Stimulated activated CD4-positive, alpha-beta T cell treated with anti-CD3 and anti-CD28 coated beads, Interleukin-1b, Interleukin-23, amount 100 ng/mL, for 24 hours (primary cell): Measurements from ENCODE around the gene KAT6B.

Experiments used
- DNase-seq, 4 experiments: peaks; one replicate each; pipeline ENCODE4 v3.0.0-alpha.2; 2020; ENCODE audit warnings: low read depth in 4 of 4, low spot score in 1 of 4

Gene KAT6B

DNA sequence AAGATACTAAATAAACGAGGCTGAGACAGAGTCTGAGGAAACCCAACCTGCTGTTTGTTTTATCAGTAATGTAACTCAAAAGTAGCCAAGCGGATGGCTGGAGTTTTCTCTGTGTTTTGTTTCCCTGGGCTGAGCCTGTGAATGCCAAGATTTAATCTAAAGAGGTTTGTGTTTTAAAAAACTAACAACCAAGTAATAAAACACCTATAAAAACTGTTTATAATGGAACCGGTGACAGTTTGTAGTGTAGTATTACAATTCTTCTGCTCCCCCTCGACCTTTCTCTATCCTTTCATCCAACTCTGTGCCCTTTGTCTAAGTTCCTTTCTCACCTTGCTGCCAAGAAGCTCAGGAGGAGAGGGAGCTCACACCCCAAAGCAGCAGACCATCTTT lies 2.6 kb upstream of the KAT6B start:
- no peak for DNase-seq

DNA sequence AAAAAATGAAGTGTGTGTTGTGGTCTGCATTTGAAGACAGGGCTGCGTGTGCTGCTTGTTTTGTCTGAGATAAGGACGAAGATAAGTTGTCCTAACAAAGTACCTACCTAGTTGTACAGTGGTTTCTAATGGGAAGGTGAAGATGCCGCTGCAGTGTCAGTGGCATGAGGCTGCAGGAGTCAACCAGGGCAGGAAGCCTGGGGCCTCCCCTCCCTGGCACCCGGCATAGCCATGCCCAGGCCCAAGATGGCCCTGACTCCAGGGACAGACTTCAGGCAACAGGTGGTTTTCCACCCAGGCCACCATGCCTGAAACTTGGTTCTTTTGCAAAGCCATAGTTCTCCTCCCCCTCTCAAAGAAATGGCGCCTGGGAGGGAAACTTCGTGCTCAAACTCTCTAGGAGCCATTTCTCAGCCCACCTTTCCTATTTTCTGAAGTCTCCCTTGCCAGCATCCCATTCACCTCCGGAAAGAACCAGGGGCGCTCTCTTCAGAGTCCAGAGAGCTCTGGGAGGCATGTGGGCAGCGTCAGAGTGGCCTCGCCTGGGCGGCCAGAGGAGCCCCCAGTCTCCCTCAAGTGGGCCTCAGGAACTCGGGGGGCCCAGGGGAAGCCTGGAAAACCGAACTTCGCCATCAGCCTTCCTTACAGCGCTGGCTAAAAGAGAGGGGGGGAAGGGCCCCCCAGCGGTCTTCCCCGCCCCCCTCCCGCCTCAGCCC lies 2.1 kb upstream of the KAT6B start:
- peak in 2 of 4 experiments; percentile 2 to 7 for DNase-seq

DNA sequence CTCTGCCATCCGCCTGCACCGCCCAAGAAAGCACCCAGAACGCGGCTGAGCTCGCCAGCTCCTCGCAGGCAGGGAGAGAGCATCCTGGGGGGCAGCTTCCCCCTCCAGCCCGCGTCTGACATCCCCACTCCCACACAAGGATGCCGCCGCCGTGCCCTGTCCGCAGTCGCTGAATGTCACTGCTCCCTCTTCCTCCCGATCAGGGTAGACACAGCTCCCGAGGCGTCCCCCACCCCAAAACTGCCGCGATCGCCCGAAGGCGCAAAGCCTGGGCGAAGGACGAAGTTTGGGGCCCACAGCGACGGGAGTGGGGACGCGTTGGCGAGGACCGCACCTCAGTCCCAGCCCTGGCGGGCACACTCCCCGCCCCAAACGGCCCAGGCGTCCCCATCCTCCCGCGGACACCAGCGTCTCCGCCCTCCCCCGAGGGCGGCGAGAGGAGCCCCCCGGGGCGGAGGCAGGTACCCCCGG lies 1.5 kb upstream of the KAT6B start:
- peak; percentile 20 to 25 (median 22) for DNase-seq

- peak in 3 of 4 experiments; percentile 2 to 25 (median 25) for DNase-seq
Measured at GRCh38 chr10:74825371-74826141, 844 bp upstream of the KAT6B start.

GRCh38 chr10:74827045-74827441 lies 643 bp downstream of the KAT6B start:
- DNase-seq, result no peak

DNA sequence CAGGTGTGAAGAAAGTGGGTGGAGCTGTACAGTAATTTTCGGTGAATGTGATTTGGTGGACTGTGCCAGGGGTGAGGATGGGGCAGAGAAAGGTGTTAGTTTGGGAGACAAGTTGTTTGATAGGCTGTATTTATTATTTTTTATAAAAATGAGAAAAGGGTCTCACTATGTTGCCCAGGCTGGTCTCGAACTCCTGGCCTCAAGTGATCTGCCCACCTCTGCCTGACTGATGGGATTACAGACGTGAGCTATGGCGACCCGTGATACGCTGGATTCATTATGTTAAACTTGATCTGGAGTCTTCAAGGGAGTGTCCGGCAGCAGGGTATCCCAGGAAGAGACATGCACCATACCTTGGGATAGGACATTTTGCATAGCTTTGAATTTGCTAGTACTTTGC lies 1.3 kb downstream of the KAT6B start:
- no peak for DNase-seq

GRCh38 chr10:74828946-74829345 lies 2.5 kb downstream of the KAT6B start:
- no peak for DNase-seq

- no peak for DNase-seq
Measured at GRCh38 chr10:74831518-74832120, 5.2 kb downstream of the KAT6B start.

GRCh38 chr10:74835963-74836362 lies 9.6 kb downstream of the KAT6B start:
- no peak for DNase-seq

- DNase-seq, result no peak
Measured at GRCh38 chr10:74836877-74837276, 10.5 kb downstream of the KAT6B start.

- no peak for DNase-seq
Measured at GRCh38 chr10:74837743-74838142, 11.3 kb downstream of the KAT6B start.

GRCh38 chr10:74839708-74840107 lies 13.3 kb downstream of the KAT6B start:
- no peak for DNase-seq

DNA sequence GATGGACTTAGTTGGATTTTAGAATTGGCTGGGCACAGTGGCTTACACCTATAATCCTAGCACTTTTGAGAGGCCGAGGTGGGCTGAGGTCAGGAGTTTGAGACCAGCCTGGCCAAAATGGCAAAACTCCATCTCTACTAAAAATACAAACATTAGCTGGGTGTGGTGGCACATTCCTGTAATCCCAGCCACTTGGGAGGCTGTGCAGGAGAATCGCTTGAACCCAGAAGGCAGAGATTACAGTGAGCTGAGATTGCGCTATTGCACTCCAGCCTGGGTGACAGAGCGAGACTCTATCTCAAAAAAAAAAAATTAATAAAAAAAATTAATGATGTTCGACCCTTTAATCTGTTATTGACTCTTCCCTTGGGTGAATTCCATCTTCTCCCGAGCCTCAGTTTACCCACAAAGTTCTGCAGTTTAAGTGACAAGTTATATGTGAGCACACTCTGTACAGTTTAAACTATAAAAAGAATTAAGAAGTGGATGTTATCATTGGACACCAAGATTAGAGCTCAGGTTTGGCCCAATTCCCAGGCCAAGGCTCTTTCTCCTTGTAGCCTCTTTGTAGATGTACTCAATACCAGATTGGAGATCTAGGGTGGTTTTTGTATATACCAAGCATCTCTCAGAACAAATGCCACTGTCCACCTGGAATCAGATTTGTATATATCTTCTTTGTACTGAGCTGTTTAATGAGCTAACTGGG lies 15.0 kb downstream of the KAT6B start:
- DNase-seq, result no peak

- DNase-seq, result no peak
Measured at GRCh38 chr10:74842301-74842954, 16.0 kb downstream of the KAT6B start.

DNA sequence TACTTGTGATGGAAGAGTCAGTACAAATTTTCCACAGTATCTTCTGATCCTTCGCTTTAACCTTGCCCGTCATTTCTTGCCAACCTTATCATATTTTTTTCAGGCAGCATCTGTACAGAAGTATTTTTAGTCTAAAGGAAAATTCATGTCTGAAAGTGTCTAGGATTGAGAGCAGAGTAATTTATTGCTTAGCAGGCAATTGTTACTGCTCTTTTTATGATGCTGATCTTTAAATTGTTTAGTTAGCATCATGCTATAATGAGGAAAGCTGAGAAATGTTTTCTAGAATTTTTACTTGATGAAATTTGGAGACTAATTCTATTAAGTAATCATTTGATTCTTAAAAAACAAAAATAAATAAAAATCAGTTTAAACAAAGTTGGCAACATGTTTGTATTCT lies 20.6 kb downstream of the KAT6B start:
- DNase-seq, result no peak

DNA sequence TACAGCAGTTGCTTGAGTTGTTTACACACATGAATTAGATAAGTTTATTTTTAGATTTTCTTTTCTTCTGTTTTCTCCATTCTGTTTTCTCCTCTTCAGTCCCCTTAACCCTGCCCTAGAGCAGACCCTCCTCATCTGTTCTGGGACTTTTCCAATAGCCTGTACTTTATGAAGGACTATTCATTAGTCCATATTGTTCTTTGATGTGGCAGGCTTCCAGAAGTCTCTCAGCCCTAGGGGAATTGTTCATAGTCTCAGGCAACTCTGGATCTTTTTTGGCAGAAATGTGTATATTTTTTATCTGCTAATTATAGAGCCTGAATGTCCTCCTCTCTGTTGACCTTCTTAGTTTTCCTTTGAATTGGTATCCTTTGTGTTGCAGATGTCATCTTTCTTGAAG lies 25.4 kb downstream of the KAT6B start:
- no peak for DNase-seq

DNA sequence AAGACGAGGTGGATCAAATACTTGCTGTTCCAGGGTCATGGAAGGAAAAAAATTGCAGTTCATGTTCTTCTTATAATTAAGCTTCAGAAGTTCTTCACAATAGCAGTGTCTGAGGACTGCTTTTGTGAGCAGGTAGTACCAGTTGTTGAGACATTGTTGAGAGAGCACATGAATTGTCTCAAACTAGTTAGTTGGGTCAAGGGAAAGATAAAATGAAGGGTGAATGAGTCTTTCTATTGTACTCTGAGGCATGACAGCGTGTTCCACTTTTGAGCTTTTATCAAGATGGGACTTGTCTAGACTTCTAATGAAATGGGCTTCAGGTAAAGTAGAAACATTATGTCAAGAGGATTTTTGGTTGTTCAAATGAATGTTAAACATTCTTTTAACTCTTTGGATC lies 26.0 kb downstream of the KAT6B start:
- DNase-seq, result no peak

- no peak for DNase-seq
Measured at GRCh38 chr10:74854610-74855009, 28.2 kb downstream of the KAT6B start.

- DNase-seq, result no peak
Measured at GRCh38 chr10:74855027-74855426, 28.6 kb downstream of the KAT6B start.

DNA sequence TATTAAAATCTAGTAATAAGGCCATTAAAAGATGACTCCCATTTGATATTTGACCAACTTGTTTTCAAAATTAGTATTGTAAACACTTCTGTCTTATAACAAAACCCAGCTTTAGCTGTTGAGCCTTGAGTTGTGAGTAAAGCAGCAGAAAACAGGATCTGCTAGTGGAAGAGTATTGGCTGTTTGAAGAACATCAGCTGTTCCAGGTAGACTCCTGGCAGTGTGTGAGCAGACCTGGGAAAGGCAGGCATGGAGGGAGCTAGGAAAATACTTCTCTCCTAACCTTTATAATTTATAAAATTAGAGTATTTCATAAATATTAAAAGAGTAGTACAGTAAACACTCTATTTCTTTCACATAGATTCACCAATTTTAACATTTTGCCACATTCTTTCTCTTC lies 29.0 kb downstream of the KAT6B start:
- DNase-seq, result no peak

DNA sequence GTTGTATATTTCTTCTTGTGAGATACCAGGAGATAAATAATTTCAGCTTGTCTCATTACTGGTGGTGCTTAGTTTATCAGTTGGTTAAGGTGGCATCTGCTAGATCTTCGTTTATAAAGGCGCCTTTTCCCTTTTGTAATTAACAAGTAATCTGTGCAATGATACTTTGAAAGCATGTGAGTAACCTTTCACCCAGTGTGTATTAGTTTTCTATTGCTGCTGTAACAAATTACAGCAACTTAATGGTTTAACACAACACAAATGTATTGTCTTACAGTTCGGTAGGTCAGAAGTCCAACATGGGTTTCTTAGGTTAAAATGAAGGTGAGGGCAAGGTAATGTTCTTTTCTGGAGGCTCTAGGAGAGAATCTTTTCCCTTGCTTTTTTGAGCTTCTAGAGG lies 30.5 kb downstream of the KAT6B start:
- no peak for DNase-seq
